Liver (tissue), 9 donors: ENCODE measurements around the gene CDH26. TPM values are rescaled to one million over a fixed set of nuclear protein-coding genes. Genes with fewer than 3 reads are reported as not detected.

Experiments used
- DNase-seq: peaks from one replicate; pipeline ENCODE4 v3.0.0-alpha.2; 2017; ENCODE audit warnings: low spot score
- H3K27ac ChIP-seq, 2 donors: one replicate each; pipeline ENCODE4 v1.7.0; 2013; ENCODE audit warnings: inconsistent platforms in 2 of 2, low read length in 2 of 2, control low read depth in 1 of 2, low read depth in 1 of 2, mild to moderate bottlenecking in 1 of 2
- H3K27me3 ChIP-seq, 4 donors: one replicate each; pipeline versions ENCODE4 v1.6.1 to v1.7.0; 2013; ENCODE audit warnings: low read length in 3 of 4, inconsistent platforms in 1 of 4, mild to moderate bottlenecking in 1 of 4, moderate library complexity in 1 of 4; ENCODE audit not compliant: control insufficient read depth in 4 of 4, insufficient read depth in 4 of 4
- H3K36me3 ChIP-seq, 4 donors: one replicate each; pipeline versions ENCODE4 v1.6.1 to v1.7.0; 2013; ENCODE audit warnings: low read length in 3 of 4, mild to moderate bottlenecking in 3 of 4, low read depth in 1 of 4, moderate library complexity in 1 of 4; ENCODE audit not compliant: control insufficient read depth in 4 of 4, insufficient read depth in 3 of 4
- H3K4me1 ChIP-seq, 4 donors: one replicate each; pipeline versions ENCODE4 v1.6.1 to v1.7.0; 2013; ENCODE audit warnings: low read length in 3 of 4, mild to moderate bottlenecking in 3 of 4, moderate library complexity in 1 of 4; ENCODE audit not compliant: control insufficient read depth in 4 of 4, insufficient read depth in 4 of 4
- H3K4me3 ChIP-seq, 3 donors: one replicate each; pipeline versions ENCODE4 v1.6.1 to v1.7.0; 2013; ENCODE audit warnings: low read length in 3 of 3, control low read depth in 1 of 3, low read depth in 1 of 3, mild to moderate bottlenecking in 1 of 3
- H3K9ac ChIP-seq, 2 donors: one replicate each; pipeline ENCODE4 v1.7.0; 2013; ENCODE audit warnings: low read length in 2 of 2, mild to moderate bottlenecking in 2 of 2, moderate library complexity in 2 of 2, control low read depth in 1 of 2, low read depth in 1 of 2
- H3K9me3 ChIP-seq, 4 donors: one replicate each; pipeline versions ENCODE4 v1.6.1 to v1.7.0; 2013; ENCODE audit warnings: low read length in 3 of 4; ENCODE audit not compliant: control insufficient read depth in 4 of 4
- ATF3 ChIP-seq: IDR thresholded peaks from 2 replicates; pipeline ENCODE4 v1.6.1; 2016; ENCODE audit warnings: antibody characterized with exemption
- CTCF ChIP-seq: fragments of 150-350 bp; IDR thresholded peaks from 2 replicates; pipeline ENCODE4 v1.5.1; 2017; ENCODE audit warnings: improper control_type of control experiment, low read depth, low read length; ENCODE audit not compliant: missing input control
- EGR1 ChIP-seq, 2 donors: IDR thresholded peaks; 2 replicates each; pipeline ENCODE4 v1.6.1; 2016 to 2018; ENCODE audit warnings: antibody characterized with exemption in 2 of 2, low read depth in 2 of 2
- FOXA1 ChIP-seq: IDR thresholded peaks from 2 replicates; pipeline ENCODE4 v1.6.1; 2016; ENCODE audit warnings: antibody characterized with exemption
- HNF4G ChIP-seq: IDR thresholded peaks from 2 replicates; pipeline ENCODE4 v1.6.1; 2016; ENCODE audit warnings: antibody characterized with exemption
- JUND ChIP-seq, 2 donors: IDR thresholded peaks; 2 replicates each; pipeline ENCODE4 v1.6.1; 2016; ENCODE audit warnings: antibody characterized with exemption in 2 of 2
- NR2F2 ChIP-seq: IDR thresholded peaks from 2 replicates; pipeline ENCODE4 v1.6.1; 2016; ENCODE audit warnings: antibody characterized with exemption
- RAD21 ChIP-seq, 2 donors: IDR thresholded peaks; 2 replicates each; pipeline ENCODE4 v1.6.1; 2016; ENCODE audit warnings: antibody characterized with exemption in 2 of 2, mild to moderate bottlenecking in 2 of 2
- REST ChIP-seq: IDR thresholded peaks from 2 replicates; pipeline ENCODE4 v1.6.1; 2016; ENCODE audit warnings: antibody characterized with exemption, mild to moderate bottlenecking
- SP1 ChIP-seq: IDR thresholded peaks from 2 replicates; pipeline ENCODE4 v1.6.1; 2018; ENCODE audit warnings: antibody characterized with exemption, mild to moderate bottlenecking
- TAF1 ChIP-seq: conservative IDR thresholded peaks from 2 replicates; pipeline ENCODE4 v1.6.1; 2016; ENCODE audit warnings: antibody characterized with exemption, mild to moderate bottlenecking
- YY1 ChIP-seq: IDR thresholded peaks from 2 replicates; pipeline ENCODE4 v1.6.1; 2016; ENCODE audit warnings: antibody characterized with exemption, mild to moderate bottlenecking
- WGBS: extraction: QIAGEN DNeasy Blood & Tissue Kit; methylation state at CpG from one replicate; pipeline ENCODE4 v1.1.7; 2013; 5-methylcytosine and 5-hydroxymethylcytosine counted together
- polyA plus RNA-seq, 2 donors: library from polyadenylated mRNA; stranded (reverse) in 1 of 2; unstranded in 1 of 2; fragments of 200-250 nt in 1 of 2; fragments of >200 nt in 1 of 2; fragmentation: Nextera tagmentation in 1 of 2; extraction: Ambion mirVana in 1 of 2; gene quantifications; one replicate each; pipeline versions ENCODE4 v1.2.1 to v1.2.3, GENCODE V29; 2013 to 2015
- total RNA-seq, 2 donors: library from RNA; depleted of rRNA; stranded (reverse); fragments of >200 nt; gene quantifications; one replicate each; pipeline ENCODE4 v1.2.3, GENCODE V29; 2014
- TF ChIP-seq, protein P1 (sequence below): IDR thresholded peaks from 2 replicates; pipeline ENCODE4 v1.6.1; 2016; ENCODE audit warnings: antibody characterized with exemption
- donor health status: healthy.
- donor health status: healthy.
- donor health status: healthy.
- donor health status: healthy.
- donor health status: healthy.

The CDH26 gene
- total and polyA plus RNA-seq, 4 donors = 0.03 to 0.70 (median 0.43) TPM

DNA sequence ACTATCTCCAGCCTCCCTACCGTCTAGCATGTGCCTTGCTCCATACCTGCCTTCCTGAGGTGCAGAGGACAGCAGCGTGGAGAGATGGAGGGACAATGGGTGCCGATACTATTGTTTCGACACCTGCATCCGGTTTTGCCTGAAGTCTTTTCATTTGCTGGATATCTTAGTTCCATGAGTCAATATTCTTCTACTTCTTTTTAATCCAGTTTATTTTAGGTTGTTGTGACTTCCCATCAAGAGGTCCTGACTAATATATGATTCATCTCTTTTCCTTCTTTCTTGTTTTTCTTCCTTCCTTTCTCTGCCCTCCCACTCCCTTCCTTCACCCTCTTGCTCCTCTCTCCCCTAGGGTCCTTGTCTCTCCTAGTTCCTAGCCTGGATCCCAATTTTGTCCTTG lies 91.4 kb downstream of the CDH26 start:
- TF ChIP-seq HNF4G (no peak), FOXA1 (no peak), NR2F2 (no peak), TAF1 (no peak)
- Histone ChIP-seq H3K9me3 (no peaks in the 10 kb centered on the region), H3K4me1 (no peaks in the 10 kb centered on the region), H3K27me3 (peaks cover 0 to 15% (median 2%) of the 10 kb centered on the region in 4 donors), H3K36me3 (no peaks in the 10 kb centered on the region), H3K9ac (no peak overlapping the region), H3K4me3 (no peak overlapping the region), H3K27ac (no peak overlapping the region)
- DNase-seq = no peak
- 78% methylated on average over 5 of the region's 5 CpGs for WGBS

GRCh38 chr20:60050193-60050947 lies 92.1 kb downstream of the CDH26 start:
- Histone ChIP-seq H3K4me1 (no peaks in the 10 kb centered on the region), H3K4me3 (no peak overlapping the region), H3K9ac (no peak overlapping the region), H3K27ac (no peak overlapping the region), H3K9me3 (no peaks in the 10 kb centered on the region), H3K36me3 (no peaks in the 10 kb centered on the region), H3K27me3 (peaks cover 0 to 15% (median 2%) of the 10 kb centered on the region in 4 donors)
- TF ChIP-seq CTCF = peak; percentile 49
- peak; percentile 64 to 70 for TF ChIP-seq RAD21 (IDR thresholded peaks at IDR 0.05)
- no peak for TF ChIP-seq YY1
- TF ChIP-seq, protein P1, sequence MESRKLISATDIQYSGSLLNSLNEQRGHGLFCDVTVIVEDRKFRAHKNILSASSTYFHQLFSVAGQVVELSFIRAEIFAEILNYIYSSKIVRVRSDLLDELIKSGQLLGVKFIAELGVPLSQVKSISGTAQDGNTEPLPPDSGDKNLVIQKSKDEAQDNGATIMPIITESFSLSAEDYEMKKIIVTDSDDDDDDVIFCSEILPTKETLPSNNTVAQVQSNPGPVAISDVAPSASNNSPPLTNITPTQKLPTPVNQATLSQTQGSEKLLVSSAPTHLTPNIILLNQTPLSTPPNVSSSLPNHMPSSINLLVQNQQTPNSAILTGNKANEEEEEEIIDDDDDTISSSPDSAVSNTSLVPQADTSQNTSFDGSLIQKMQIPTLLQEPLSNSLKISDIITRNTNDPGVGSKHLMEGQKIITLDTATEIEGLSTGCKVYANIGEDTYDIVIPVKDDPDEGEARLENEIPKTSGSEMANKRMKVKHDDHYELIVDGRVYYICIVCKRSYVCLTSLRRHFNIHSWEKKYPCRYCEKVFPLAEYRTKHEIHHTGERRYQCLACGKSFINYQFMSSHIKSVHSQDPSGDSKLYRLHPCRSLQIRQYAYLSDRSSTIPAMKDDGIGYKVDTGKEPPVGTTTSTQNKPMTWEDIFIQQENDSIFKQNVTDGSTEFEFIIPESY = no peak
- TF ChIP-seq JUND (IDR thresholded peaks at IDR 0.05) = no peak
- TF ChIP-seq SP1 = no peak
- TF ChIP-seq ATF3 = no peak
- TF ChIP-seq EGR1 (IDR thresholded peaks at IDR 0.05; ENCODE audit: low read depth in 2 of 2) = no peak
- no peak for TF ChIP-seq FOXA1
- 73% methylated on average over 13 of the region's 13 CpGs for WGBS
- DNase-seq = no peak

DNA sequence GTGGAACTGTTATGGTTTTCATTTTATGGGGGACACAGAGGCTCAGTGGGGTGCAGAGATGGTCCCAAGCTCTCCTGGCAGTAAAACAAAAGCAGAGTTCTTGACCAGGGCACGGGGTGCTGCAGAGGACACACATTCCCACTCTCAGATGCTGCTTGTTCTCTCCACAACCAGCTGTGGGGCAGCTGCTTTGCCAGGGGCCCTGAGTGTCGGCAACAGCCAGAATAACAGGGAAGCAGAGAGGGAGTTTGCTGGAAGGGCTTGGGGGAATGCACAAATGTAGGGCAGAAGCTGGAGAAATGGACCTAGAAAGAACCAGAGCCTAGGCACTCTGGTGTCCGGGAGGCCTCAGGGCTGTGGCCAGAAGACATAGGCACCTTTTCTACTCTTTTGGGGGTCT lies 93.7 kb downstream of the CDH26 start:
- H3K9me3 ChIP-seq = no peaks in the 10 kb centered on the region
- H3K4me3 ChIP-seq = no peak overlapping the region
- peaks cover 0 to 15% (median 2%) of the 10 kb centered on the region in 4 donors for H3K27me3 ChIP-seq
- 69% methylated on average over 3 of the region's 3 CpGs for WGBS
- no peaks in the 10 kb centered on the region for H3K36me3 ChIP-seq
- no peak for DNase-seq
- H3K9ac ChIP-seq = no peak overlapping the region
- no peak overlapping the region for H3K27ac ChIP-seq
- H3K4me1 ChIP-seq = no peaks in the 10 kb centered on the region
- no peak for TF ChIP-seq FOXA1
- TF ChIP-seq REST = no peak
- TF ChIP-seq, protein P1 = no peak
- no peak for TF ChIP-seq CTCF
- no peak for TF ChIP-seq YY1
- TF ChIP-seq HNF4G = no peak
- no peak for TF ChIP-seq JUND (IDR thresholded peaks at IDR 0.05)
- no peak for TF ChIP-seq EGR1 (IDR thresholded peaks at IDR 0.05; ENCODE audit: low read depth in 2 of 2)
- TF ChIP-seq RAD21 (IDR thresholded peaks at IDR 0.05) = no peak
